WTC11 (cell line): ENCODE measurements around the gene MIEF1. TPM values are rescaled to one million over a fixed set of nuclear protein-coding genes. Genes with fewer than 3 reads are reported as not detected.

Source experiments
- ATAC-seq: fragments of 200-7000 bp; cut with Tn5 transposase; 2 replicates; pipeline ENCODE4 v1.10.0; 2021; ENCODE audit warnings: mild to moderate bottlenecking, moderate library complexity
- CTCF ChIA-PET: fragments of 300-600 bp; sonication (Branson Sonifier 250); formaldehyde crosslinking; loops from one replicate; lab custom pipeline; 2021; ENCODE audit warnings: antibody characterized with exemption; lab: Charles Lee
- POLR2A ChIA-PET: fragments of 350-600 bp; sonication (Branson Sonifier 250); formaldehyde crosslinking; loops from one replicate; lab custom pipeline; 2021; ENCODE audit warnings: antibody characterized with exemption; lab: Charles Lee
- DNase-seq: peaks from one replicate; pipeline ENCODE4 v3.0.0; 2021; ENCODE audit warnings: low spot score
- H3K27ac Mint-ChIP-seq: 2 replicates; pipeline ENCODE4 v1.8.0; 2021; ENCODE audit warnings: mixed read lengths
- H3K27me3 Mint-ChIP-seq: 2 replicates; pipeline ENCODE4 v1.8.0; 2021; ENCODE audit warnings: low read depth, mild to moderate bottlenecking, moderate library complexity, mixed read lengths
- H3K36me3 Mint-ChIP-seq: 2 replicates; pipeline ENCODE4 v1.8.0; 2021; ENCODE audit warnings: mixed read lengths
- H3K4me1 Mint-ChIP-seq: 2 replicates; pipeline ENCODE4 v1.8.0; 2022; ENCODE audit warnings: mixed read lengths
- H3K4me3 Mint-ChIP-seq: 2 replicates; pipeline ENCODE4 v1.8.0; 2021; ENCODE audit warnings: mild to moderate bottlenecking, moderate library complexity, mixed read lengths
- H3K9me3 Mint-ChIP-seq: 2 replicates; pipeline ENCODE4 v1.8.0; 2021; ENCODE audit warnings: mixed read lengths
- ATF3 ChIP-seq: sonication (generic); formaldehyde crosslinking; conservative IDR thresholded peaks from 2 replicates; pipeline ENCODE4 v1.8.1; 2022; ENCODE audit warnings: mild to moderate bottlenecking, missing genetic modification reagents
- ATF6 ChIP-seq: sonication (generic); formaldehyde crosslinking; IDR thresholded peaks from 2 replicates; pipeline ENCODE4 v1.8.1; 2023; ENCODE audit warnings: mild to moderate bottlenecking, missing genetic modification reagents
- CREB1 ChIP-seq: sonication (generic); formaldehyde crosslinking; IDR thresholded peaks from 2 replicates; pipeline ENCODE4 v1.8.0; 2023; ENCODE audit warnings: mild to moderate bottlenecking, missing genetic modification reagents
- E2F5 ChIP-seq: sonication (generic); formaldehyde crosslinking; IDR thresholded peaks from 2 replicates; pipeline ENCODE4 v1.8.1; 2022; ENCODE audit warnings: mild to moderate bottlenecking, moderate library complexity, missing genetic modification reagents
- FOXK1 ChIP-seq: sonication (generic); formaldehyde crosslinking; IDR thresholded peaks from 2 replicates; pipeline ENCODE4 v1.8.0; 2022; ENCODE audit warnings: mild to moderate bottlenecking, moderate library complexity, missing genetic modification reagents
- GABPB1 ChIP-seq: sonication (generic); formaldehyde crosslinking; IDR thresholded peaks from 2 replicates; pipeline ENCODE4 v1.8.1; 2023; ENCODE audit warnings: mild to moderate bottlenecking, missing genetic modification reagents
- GRHL2 ChIP-seq: fragments of 250-450 bp; sonication (Bioruptor Pico); IDR thresholded peaks from 2 replicates; pipeline ENCODE4 v1.8.0; 2022; ENCODE audit warnings: mild to moderate bottlenecking, moderate library complexity; ENCODE audit not compliant: insufficient replicate concordance, severe bottlenecking
- IRF1 ChIP-seq: sonication (generic); formaldehyde crosslinking; IDR thresholded peaks from 2 replicates; pipeline ENCODE4 v1.8.0; 2023; ENCODE audit warnings: missing genetic modification reagents
- JAZF1 ChIP-seq: fragments of 250-450 bp; sonication (Bioruptor Pico); IDR thresholded peaks from 2 replicates; pipeline ENCODE4 v1.9.0; 2021; ENCODE audit warnings: moderate library complexity, mild to moderate bottlenecking, inconsistent platforms
- MXD4 ChIP-seq: fragments of 250-450 bp; sonication (Bioruptor Pico); IDR thresholded peaks from 2 replicates; pipeline ENCODE4 v1.8.0; 2021; ENCODE audit warnings: mild to moderate bottlenecking, moderate library complexity, borderline replicate concordance
- PRRX2 ChIP-seq: fragments of 250-450 bp; sonication (Bioruptor Pico); IDR thresholded peaks from 2 replicates; pipeline ENCODE4 v1.8.0; 2021; ENCODE audit warnings: mild to moderate bottlenecking
- RORB ChIP-seq: fragments of 250-450 bp; sonication (Bioruptor Pico); IDR thresholded peaks from 2 replicates; pipeline ENCODE4 v1.9.0; 2021; ENCODE audit warnings: mild to moderate bottlenecking
- USF2 ChIP-seq: sonication (generic); formaldehyde crosslinking; IDR thresholded peaks from 2 replicates; pipeline ENCODE4 v1.8.1; 2023; ENCODE audit warnings: mild to moderate bottlenecking, missing genetic modification reagents, moderate library complexity
- ZNF219 ChIP-seq: sonication (generic); formaldehyde crosslinking; IDR thresholded peaks from 2 replicates; pipeline ENCODE4 v1.8.0; 2023; ENCODE audit warnings: missing genetic modification reagents, mild to moderate bottlenecking, borderline replicate concordance
- ZNF396 ChIP-seq: fragments of 250-450 bp; sonication (Bioruptor Pico); IDR thresholded peaks from 2 replicates; pipeline ENCODE4 v1.8.0; 2021; ENCODE audit warnings: mild to moderate bottlenecking, moderate library complexity, borderline replicate concordance
- ZNF423 ChIP-seq: fragments of 250-450 bp; sonication (Bioruptor Pico); IDR thresholded peaks from 2 replicates; pipeline ENCODE4 v2.1.2; 2022; ENCODE audit warnings: mild to moderate bottlenecking, moderate library complexity
- ZSCAN18 ChIP-seq: fragments of 250-450 bp; sonication (Bioruptor Pico); IDR thresholded peaks from 2 replicates; pipeline ENCODE4 v2.1.2; 2022; ENCODE audit warnings: mild to moderate bottlenecking, moderate library complexity
- total RNA-seq: library from RNA; stranded (reverse); gene quantifications from 3 replicates; pipeline ENCODE4 v1.2.3, GENCODE V29; 2021

Gene MIEF1
- total RNA-seq, 1 experiment from 2014 or later, result 38.7 TPM

- H3K4me3 Mint-ChIP-seq, result no peak overlapping the region
- DNase-seq (no peak), ATAC-seq (peak; percentile 14)
- ChIA-PET POLR2A (interaction anchor here (0.6 to 1.2 kb wide), 3 partner anchors 48 to 669 kb away, joined by 3 to 7 read pairs (median 5); no protein-coding TSS in a partner anchor), CTCF (interaction anchor here (0.7 to 3.3 kb wide), 9 partner anchors 10 to 72 kb away, joined by 3 to 17 read pairs (median 9); partner anchors contain the start of gene TAB1)
- H3K27me3 Mint-ChIP-seq, result no peaks in the 10 kb centered on the region
- peaks cover 68% of the 10 kb centered on the region for H3K4me1 Mint-ChIP-seq
- no peaks in the 10 kb centered on the region for H3K9me3 Mint-ChIP-seq
- no peak for TF ChIP-seq E2F5 (CRISPR knock-in tag)
- no peak for TF ChIP-seq ZNF219
- no peak for TF ChIP-seq CREB1 (CRISPR knock-in tag)
- no peak for TF ChIP-seq IRF1 (CRISPR knock-in tag)
- TF ChIP-seq GABPB1 (CRISPR knock-in tag), result no peak
- TF ChIP-seq ZNF396 (CRISPR knock-in tag), result no peak
- TF ChIP-seq PRRX2 (CRISPR knock-in tag), result no peak
- peak overlapping the region; percentile 85 for H3K27ac Mint-ChIP-seq
- H3K36me3 Mint-ChIP-seq, result no peaks in the 10 kb centered on the region
These were observed 30.5 kb upstream of the MIEF1 start for GRCh38 chr22:39471381-39472141.

GRCh38 chr22:39472570-39473556 is 29.2 kb upstream of the MIEF1 start:
- Mint-ChIP-seq H3K9me3 (no peaks in the 10 kb centered on the region), H3K4me3 (no peak overlapping the region; the same call in 1 of the 2 replicates), H3K27ac (peak overlapping the region; percentile 81), H3K4me1 (peaks cover 68% of the 10 kb centered on the region), H3K36me3 (no peaks in the 10 kb centered on the region), H3K27me3 (no peaks in the 10 kb centered on the region)
- TF ChIP-seq ATF3 (no peak), GRHL2 (CRISPR knock-in tag) (no peak), RORB (CRISPR knock-in tag) (no peak), FOXK1 (CRISPR knock-in tag) (no peak), ZNF396 (CRISPR knock-in tag) (no peak), MXD4 (CRISPR knock-in tag) (no peak), USF2 (CRISPR knock-in tag) (no peak), CREB1 (CRISPR knock-in tag) (no peak), ZSCAN18 (CRISPR knock-in tag) (no peak), ZNF423 (CRISPR knock-in tag) (no peak), JAZF1 (CRISPR knock-in tag) (no peak), GABPB1 (CRISPR knock-in tag) (no peak), ATF6 (CRISPR knock-in tag) (no peak)
- peak; percentile 3 for ATAC-seq
- DNase-seq, result no peak
- ChIA-PET CTCF (interaction anchor here (0.9 to 3.3 kb wide), 9 partner anchors 19 to 129 kb away, joined by 3 to 17 read pairs (median 4); no protein-coding TSS in a partner anchor), POLR2A (no interaction called here)
